PC-3 (cell line): Measurements from ENCODE around the gene ELOVL3.

ENCODE experiments used
- EZH2 ChIP-seq: fragments of 300-600 bp; sonication (generic); IDR thresholded peaks from one replicate; pipeline ENCODE4 v1.6.1; 2017; ENCODE audit warnings: antibody characterized with exemption, mild to moderate bottlenecking, low read length; ENCODE audit not compliant: unreplicated experiment
- EZH2phosphoT487 ChIP-seq: fragments of 300-600 bp; sonication (generic); IDR thresholded peaks from 2 replicates; pipeline ENCODE4 v1.6.1; 2018; ENCODE audit warnings: mild to moderate bottlenecking, antibody characterized with exemption, low read length, borderline replicate concordance
- TF ChIP-seq, protein P1 (sequence below): fragments of 300-600 bp; sonication (generic); conservative IDR thresholded peaks from 2 replicates; pipeline ENCODE4 v1.5.1; 2017; ENCODE audit warnings: antibody characterized with exemption, low read depth, mild to moderate bottlenecking, low read length

DNA sequence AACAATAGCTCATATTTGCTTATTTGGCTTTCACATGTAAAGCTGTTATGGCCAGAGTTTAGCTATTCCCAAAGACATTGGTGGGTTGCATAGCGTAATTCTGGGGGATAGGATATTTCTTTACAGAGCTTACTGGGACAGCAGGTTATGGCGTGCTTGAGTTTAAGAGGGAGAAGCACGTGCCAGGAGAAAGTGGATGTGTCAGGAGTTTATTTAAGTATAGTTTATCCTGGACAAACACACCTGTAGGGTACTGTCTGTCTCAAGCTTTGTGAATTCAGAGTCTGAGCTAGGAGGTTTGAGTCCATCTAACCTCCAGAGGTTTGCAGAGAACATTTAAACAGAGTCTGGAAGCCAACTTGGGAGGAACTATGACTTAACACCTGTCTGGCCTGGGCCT, 40.6 kb downstream of the ELOVL3 start:
- TF ChIP-seq, protein P1, sequence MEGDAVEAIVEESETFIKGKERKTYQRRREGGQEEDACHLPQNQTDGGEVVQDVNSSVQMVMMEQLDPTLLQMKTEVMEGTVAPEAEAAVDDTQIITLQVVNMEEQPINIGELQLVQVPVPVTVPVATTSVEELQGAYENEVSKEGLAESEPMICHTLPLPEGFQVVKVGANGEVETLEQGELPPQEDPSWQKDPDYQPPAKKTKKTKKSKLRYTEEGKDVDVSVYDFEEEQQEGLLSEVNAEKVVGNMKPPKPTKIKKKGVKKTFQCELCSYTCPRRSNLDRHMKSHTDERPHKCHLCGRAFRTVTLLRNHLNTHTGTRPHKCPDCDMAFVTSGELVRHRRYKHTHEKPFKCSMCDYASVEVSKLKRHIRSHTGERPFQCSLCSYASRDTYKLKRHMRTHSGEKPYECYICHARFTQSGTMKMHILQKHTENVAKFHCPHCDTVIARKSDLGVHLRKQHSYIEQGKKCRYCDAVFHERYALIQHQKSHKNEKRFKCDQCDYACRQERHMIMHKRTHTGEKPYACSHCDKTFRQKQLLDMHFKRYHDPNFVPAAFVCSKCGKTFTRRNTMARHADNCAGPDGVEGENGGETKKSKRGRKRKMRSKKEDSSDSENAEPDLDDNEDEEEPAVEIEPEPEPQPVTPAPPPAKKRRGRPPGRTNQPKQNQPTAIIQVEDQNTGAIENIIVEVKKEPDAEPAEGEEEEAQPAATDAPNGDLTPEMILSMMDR, result no peak
- TF ChIP-seq EZH2phosphoT487 (no peak), EZH2 (no peak)
